ENCODE results near the gene CACNA1S.

Gene CACNA1S

GRCh38 chr1:201144701-201145100 lies 32.5 kb upstream of the CACNA1S start:
- in situ Hi-C loops (cut with MboI; ENCODE audit: low sequenced_read_pairs, unreplicated experiment) = no loop called here
- no peak for DNase-seq (ENCODE audit: low spot score)
- no peak for TF ChIP-seq CTCF (IDR thresholded peaks at IDR 0.05; ENCODE audit: borderline replicate concordance, control extremely low read depth, extremely low read depth, insufficient read depth, missing control alignments)

DNA sequence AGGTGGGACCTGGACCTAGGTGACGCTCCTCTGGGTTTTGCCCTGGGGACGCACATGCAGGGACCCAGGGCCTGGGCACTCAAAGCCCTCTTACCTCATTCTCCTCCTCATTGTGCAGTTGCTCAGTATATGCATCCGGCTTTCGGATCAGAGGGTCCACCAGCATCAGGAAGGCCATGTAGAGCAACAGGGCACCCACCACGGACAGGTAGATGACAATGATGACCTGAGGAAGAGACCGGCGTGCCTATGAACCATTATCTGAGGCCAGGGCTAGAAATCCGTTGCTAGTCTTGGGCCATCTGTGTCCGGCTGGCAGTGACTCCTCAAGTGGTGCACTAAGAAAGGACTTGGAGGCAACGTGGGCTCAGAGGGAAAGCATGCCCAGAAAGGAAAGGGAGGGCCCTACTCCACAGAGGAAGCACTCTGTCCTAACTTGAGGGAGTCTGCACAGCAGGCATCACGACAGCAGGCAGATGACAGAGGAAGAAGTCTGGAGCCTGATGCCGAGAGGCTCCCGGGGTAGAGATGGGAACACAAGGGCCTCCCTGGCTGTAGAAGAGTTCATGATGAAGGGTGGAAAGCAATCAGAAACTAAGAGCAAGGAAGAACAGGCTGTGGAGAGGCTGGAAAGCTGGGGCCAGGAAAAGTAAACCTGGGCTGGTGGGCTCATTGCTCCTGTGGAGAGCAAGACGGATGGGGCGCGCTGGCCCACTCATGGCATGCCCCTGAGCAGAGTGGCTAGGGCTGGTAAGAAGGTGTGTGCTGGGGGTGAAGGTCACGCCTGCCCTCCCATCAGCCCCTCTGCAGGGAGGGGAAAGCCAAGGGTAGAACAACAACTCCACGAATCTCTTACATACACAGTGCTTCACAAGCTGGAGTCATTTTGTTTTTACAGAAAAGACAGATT lies 31.8 kb upstream of the CACNA1S start:
- in situ Hi-C loops (cut with MboI; ENCODE audit: low sequenced_read_pairs, unreplicated experiment) = no loop called here
- DNase-seq (ENCODE audit: low spot score) = no peak
- TF ChIP-seq CTCF (IDR thresholded peaks at IDR 0.05; ENCODE audit: borderline replicate concordance, control extremely low read depth, extremely low read depth, insufficient read depth, missing control alignments) = no peak

DNA sequence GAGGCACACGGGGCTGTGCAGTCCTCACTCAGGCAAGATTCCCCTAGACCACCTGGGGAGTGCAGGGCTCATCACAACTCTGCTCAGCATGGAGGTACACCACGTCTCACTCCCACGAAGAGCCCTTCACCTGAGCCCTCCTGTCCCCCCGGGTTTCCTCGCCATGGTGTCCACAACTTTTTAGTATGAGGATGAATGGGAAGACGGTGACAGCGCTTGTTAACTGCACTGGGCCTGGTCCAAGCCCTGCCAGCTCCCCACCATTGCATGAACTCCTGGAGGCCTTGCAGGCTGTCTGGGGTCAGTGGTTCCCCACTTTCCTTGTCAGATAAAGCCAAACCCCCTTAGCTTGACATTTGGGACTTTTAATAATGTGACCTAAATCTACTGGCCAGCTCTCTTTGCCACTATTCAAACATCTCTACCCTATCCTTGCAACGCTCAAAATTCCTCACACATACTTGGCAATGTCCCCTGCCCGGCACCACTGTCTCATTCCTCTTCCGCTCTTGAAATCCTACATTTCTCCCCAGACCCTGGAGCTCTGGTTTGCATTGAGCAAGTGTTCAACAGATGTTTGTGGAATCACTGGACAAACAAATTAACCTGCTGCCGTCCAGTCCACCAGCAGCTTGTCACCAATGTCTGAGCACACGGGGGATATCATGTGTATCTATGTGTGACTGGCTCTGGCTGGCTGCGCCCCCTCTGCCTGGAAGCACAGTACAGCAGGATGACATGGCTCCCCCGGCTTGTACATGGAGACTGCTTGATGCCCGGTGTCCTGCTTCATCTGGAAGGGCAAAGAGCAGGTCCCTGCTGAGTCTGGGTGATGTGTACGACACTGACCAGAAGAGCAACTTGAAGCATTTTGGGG lies 30.9 kb upstream of the CACNA1S start:
- in situ Hi-C loops (cut with MboI; ENCODE audit: low sequenced_read_pairs, unreplicated experiment) = no loop called here
- TF ChIP-seq CTCF (IDR thresholded peaks at IDR 0.05; ENCODE audit: borderline replicate concordance, control extremely low read depth, extremely low read depth, insufficient read depth, missing control alignments) = no peak
- no peak for DNase-seq (ENCODE audit: low spot score)

GRCh38 chr1:201142011-201142848 lies 30.0 kb upstream of the CACNA1S start:
- TF ChIP-seq CTCF (IDR thresholded peaks at IDR 0.05; ENCODE audit: borderline replicate concordance, control extremely low read depth, extremely low read depth, insufficient read depth, missing control alignments) = no peak
- DNase-seq (ENCODE audit: low spot score) = no peak
- in situ Hi-C loops (cut with MboI; ENCODE audit: low sequenced_read_pairs, unreplicated experiment) = no loop called here

- TF ChIP-seq CTCF (IDR thresholded peaks at IDR 0.05; ENCODE audit: borderline replicate concordance, control extremely low read depth, extremely low read depth, insufficient read depth, missing control alignments) = no peak
- in situ Hi-C loops (cut with MboI; ENCODE audit: low sequenced_read_pairs, unreplicated experiment) = no loop called here
- no peak for DNase-seq (ENCODE audit: low spot score)
Measured at GRCh38 chr1:201141418-201141817, 29.2 kb upstream of the CACNA1S start.

- no peak for TF ChIP-seq CTCF (IDR thresholded peaks at IDR 0.05; ENCODE audit: borderline replicate concordance, control extremely low read depth, extremely low read depth, insufficient read depth, missing control alignments)
- no peak for DNase-seq (ENCODE audit: low spot score)
- in situ Hi-C loops (cut with MboI; ENCODE audit: low sequenced_read_pairs, unreplicated experiment) = no loop called here
Measured at GRCh38 chr1:201140941-201141260, 28.7 kb upstream of the CACNA1S start.

Measured in GM13976 (cell line).